Activated T-helper 17 cell treated with anti-CD3 and anti-CD28 coated beads, Interleukin-2, amount 50 U/mL, for 72 hours (primary cell): ENCODE data around the gene LTA4H. TPM values are rescaled to one million over a fixed set of nuclear protein-coding genes. Genes with fewer than 3 reads are reported as not detected.

Experiments
- ATAC-seq: fragments of 150-1000 bp; cut with Tn5 transposase; replicated peaks from 2 replicates; pipeline ENCODE4 v1.10.0; 2021; ENCODE audit warnings: mild to moderate bottlenecking, moderate library complexity
- H3K27ac Mint-ChIP-seq: one replicate; pipeline ENCODE4 v1.8.0; 2022; ENCODE audit warnings: mixed read lengths
- H3K27me3 Mint-ChIP-seq: one replicate; pipeline ENCODE4 v1.8.0; 2022; ENCODE audit warnings: mixed read lengths
- H3K36me3 Mint-ChIP-seq: one replicate; pipeline ENCODE4 v1.8.0; 2022; ENCODE audit warnings: low read depth, mild to moderate bottlenecking, mixed read lengths
- H3K4me1 Mint-ChIP-seq: one replicate; pipeline ENCODE4 v1.8.0; 2022; ENCODE audit warnings: mixed read lengths
- H3K4me3 Mint-ChIP-seq: one replicate; pipeline ENCODE4 v1.8.0; 2022; ENCODE audit warnings: mild to moderate bottlenecking, mixed read lengths
- H3K9me3 Mint-ChIP-seq: one replicate; pipeline ENCODE4 v1.8.0; 2022; ENCODE audit warnings: mixed read lengths
- total RNA-seq, 2 donors: library from RNA; stranded (reverse); gene quantifications; one replicate each; pipeline ENCODE4 v1.2.3, GENCODE V29; 2022

Gene LTA4H
- total RNA-seq, 2 donors from 2014 or later, result 95.4 to 127 TPM

- ATAC-seq, result no peak
- peaks cover 47% of the 10 kb centered on the region for H3K36me3 Mint-ChIP-seq
- no peaks in the 10 kb centered on the region for H3K9me3 Mint-ChIP-seq
- H3K4me3 Mint-ChIP-seq, result no peak overlapping the region
- H3K27me3 Mint-ChIP-seq, result no peaks in the 10 kb centered on the region
- H3K27ac Mint-ChIP-seq, result no peak overlapping the region
- peaks cover 15% of the 10 kb centered on the region for H3K4me1 Mint-ChIP-seq
These were observed 5.6 kb downstream of the LTA4H start for GRCh38 chr12:96029826-96030225.

- no peaks in the 10 kb centered on the region for H3K27me3 Mint-ChIP-seq
These were observed 6.8 kb downstream of the LTA4H start for GRCh38 chr12:96028538-96028937.

GRCh38 chr12:96026331-96026730 is 9.1 kb downstream of the LTA4H start:
- no peak for ATAC-seq
- Mint-ChIP-seq H3K27ac (no peak overlapping the region), H3K4me1 (peaks cover 10% of the 10 kb centered on the region), H3K9me3 (no peaks in the 10 kb centered on the region), H3K36me3 (peaks cover 77% of the 10 kb centered on the region), H3K4me3 (no peak overlapping the region), H3K27me3 (no peaks in the 10 kb centered on the region)

More at GRCh38 chr12:96028538-96028937, 6.8 kb downstream of the LTA4H start:
- H3K9me3 Mint-ChIP-seq, result no peaks in the 10 kb centered on the region
- H3K4me1 Mint-ChIP-seq, result peaks cover 15% of the 10 kb centered on the region
- H3K36me3 Mint-ChIP-seq, result peaks cover 60% of the 10 kb centered on the region
- H3K27ac Mint-ChIP-seq, result no peak overlapping the region
- no peak overlapping the region for H3K4me3 Mint-ChIP-seq
- ATAC-seq, result no peak

- no peak for ATAC-seq
- H3K27ac Mint-ChIP-seq, result no peak overlapping the region
- peaks cover 10% of the 10 kb centered on the region for H3K4me1 Mint-ChIP-seq
- peaks cover 85% of the 10 kb centered on the region for H3K36me3 Mint-ChIP-seq
- no peaks in the 10 kb centered on the region for H3K27me3 Mint-ChIP-seq
- H3K9me3 Mint-ChIP-seq, result no peaks in the 10 kb centered on the region
- no peak overlapping the region for H3K4me3 Mint-ChIP-seq
These were observed 9.9 kb downstream of the LTA4H start for GRCh38 chr12:96025518-96025917.

GRCh38 chr12:96020314-96021003 is 14.9 kb downstream of the LTA4H start:
- no peaks in the 10 kb centered on the region for H3K9me3 Mint-ChIP-seq
- H3K4me3 Mint-ChIP-seq, result no peak overlapping the region
- H3K36me3 Mint-ChIP-seq, result peaks cover 98% of the 10 kb centered on the region
- H3K27me3 Mint-ChIP-seq, result no peaks in the 10 kb centered on the region
- H3K4me1 Mint-ChIP-seq, result no peaks in the 10 kb centered on the region
- no peak for ATAC-seq
- H3K27ac Mint-ChIP-seq, result no peak overlapping the region

GRCh38 chr12:96015672-96016071 is 19.7 kb downstream of the LTA4H start:
- no peaks in the 10 kb centered on the region for H3K4me1 Mint-ChIP-seq
- H3K4me3 Mint-ChIP-seq, result no peak overlapping the region
- H3K27me3 Mint-ChIP-seq, result no peaks in the 10 kb centered on the region
- ATAC-seq, result no peak
- H3K27ac Mint-ChIP-seq, result no peak overlapping the region
- no peaks in the 10 kb centered on the region for H3K9me3 Mint-ChIP-seq
- peaks cover 98% of the 10 kb centered on the region for H3K36me3 Mint-ChIP-seq

- ATAC-seq, result no peak
- H3K36me3 Mint-ChIP-seq, result peaks cover 98% of the 10 kb centered on the region
- no peaks in the 10 kb centered on the region for H3K4me1 Mint-ChIP-seq
- H3K27me3 Mint-ChIP-seq, result no peaks in the 10 kb centered on the region
- no peak overlapping the region for H3K27ac Mint-ChIP-seq
- H3K9me3 Mint-ChIP-seq, result no peaks in the 10 kb centered on the region
- H3K4me3 Mint-ChIP-seq, result no peak overlapping the region
These were observed 20.3 kb downstream of the LTA4H start for GRCh38 chr12:96014943-96015599.

- Mint-ChIP-seq H3K27me3 (no peaks in the 10 kb centered on the region), H3K27ac (no peak overlapping the region), H3K4me1 (peaks cover 3% of the 10 kb centered on the region), H3K4me3 (no peak overlapping the region), H3K36me3 (peaks cover 99% of the 10 kb centered on the region), H3K9me3 (no peaks in the 10 kb centered on the region)
- ATAC-seq, result no peak
These were observed 27.7 kb downstream of the LTA4H start for GRCh38 chr12:96007729-96008128.

- Mint-ChIP-seq H3K4me1 (peaks cover 3% of the 10 kb centered on the region), H3K9me3 (no peaks in the 10 kb centered on the region), H3K27me3 (no peaks in the 10 kb centered on the region), H3K36me3 (peaks cover 96% of the 10 kb centered on the region), H3K27ac (no peak overlapping the region), H3K4me3 (no peak overlapping the region)
- no peak for ATAC-seq
These were observed 28.7 kb downstream of the LTA4H start for GRCh38 chr12:96006727-96007126.

GRCh38 chr12:96000858-96001257 is 34.5 kb downstream of the LTA4H start:
- H3K36me3 Mint-ChIP-seq, result peaks cover 62% of the 10 kb centered on the region
- no peak for ATAC-seq
- H3K4me1 Mint-ChIP-seq, result peaks cover 10% of the 10 kb centered on the region
- no peaks in the 10 kb centered on the region for H3K9me3 Mint-ChIP-seq
- H3K27ac Mint-ChIP-seq, result no peak overlapping the region
- no peaks in the 10 kb centered on the region for H3K27me3 Mint-ChIP-seq
- H3K4me3 Mint-ChIP-seq, result no peak overlapping the region

GRCh38 chr12:95999484-95999883 is 35.9 kb downstream of the LTA4H start:
- no peak for ATAC-seq
- Mint-ChIP-seq H3K27me3 (no peaks in the 10 kb centered on the region), H3K27ac (no peak overlapping the region), H3K4me1 (peaks cover 7% of the 10 kb centered on the region), H3K36me3 (peaks cover 48% of the 10 kb centered on the region), H3K4me3 (no peak overlapping the region), H3K9me3 (no peaks in the 10 kb centered on the region)

- Mint-ChIP-seq H3K4me1 (peaks cover 7% of the 10 kb centered on the region), H3K36me3 (peaks cover 41% of the 10 kb centered on the region), H3K9me3 (no peaks in the 10 kb centered on the region), H3K27ac (peak overlapping the region; percentile 1), H3K4me3 (no peak overlapping the region), H3K27me3 (no peaks in the 10 kb centered on the region)
- peak; percentile 97 for ATAC-seq
These were observed 36.6 kb downstream of the LTA4H start for GRCh38 chr12:95998611-95999286.

GRCh38 chr12:95997911-95998510 is 37.4 kb downstream of the LTA4H start:
- H3K27me3 Mint-ChIP-seq, result no peaks in the 10 kb centered on the region
- H3K27ac Mint-ChIP-seq, result peak overlapping the region; percentile 1
- no peak overlapping the region for H3K4me3 Mint-ChIP-seq
- peaks cover 34% of the 10 kb centered on the region for H3K36me3 Mint-ChIP-seq
- H3K9me3 Mint-ChIP-seq, result no peaks in the 10 kb centered on the region
- peak; percentile 58 for ATAC-seq
- peaks cover 7% of the 10 kb centered on the region for H3K4me1 Mint-ChIP-seq

- Mint-ChIP-seq H3K27ac (no peak overlapping the region), H3K4me1 (peaks cover 7% of the 10 kb centered on the region), H3K4me3 (no peak overlapping the region), H3K27me3 (no peaks in the 10 kb centered on the region), H3K36me3 (peaks cover 26% of the 10 kb centered on the region), H3K9me3 (no peaks in the 10 kb centered on the region)
- no peak for ATAC-seq
These were observed 38.1 kb downstream of the LTA4H start for GRCh38 chr12:95997276-95997675.
